RWPE2 (cell line): Measurements from ENCODE around the gene PNPLA2.
A peak's percentile ranks its signal among the peaks of the same experiment; 100 is the strongest.

Experiments
- ATAC-seq: fragments of 200-7000 bp; cut with Tn5 transposase; 3 replicates; pipeline ENCODE4 v1.9.1; 2021; ENCODE audit warnings: low read depth
- DNase-seq: peaks from one replicate; pipeline ENCODE4 v3.0.0-alpha.2; 2020; ENCODE audit warnings: low spot score
- H3K27ac ChIP-seq: fragments of 450-650 bp; 2 replicates; pipeline ENCODE4 v1.5.1; 2017; ENCODE audit warnings: mild to moderate bottlenecking; ENCODE audit not compliant: poor library complexity, severe bottlenecking
- H3K27me3 ChIP-seq: fragments of 250-450 bp; sonication (Bioruptor Pico); 2 replicates; pipeline ENCODE4 v1.5.1; 2021; ENCODE audit warnings: mild to moderate bottlenecking, moderate library complexity; ENCODE audit not compliant: insufficient read depth, poor library complexity, severe bottlenecking
- H3K36me3 ChIP-seq: fragments of 250-450 bp; sonication (Bioruptor Pico); 2 replicates; pipeline ENCODE4 v1.5.1; 2020; ENCODE audit warnings: low read depth, mild to moderate bottlenecking, moderate library complexity
- H3K4me1 ChIP-seq: fragments of 250-450 bp; sonication (Bioruptor Pico); 2 replicates; pipeline ENCODE4 v1.5.1; 2021; ENCODE audit warnings: mild to moderate bottlenecking, moderate library complexity; ENCODE audit not compliant: insufficient read depth, poor library complexity, severe bottlenecking
- H3K4me3 ChIP-seq: fragments of 250-450 bp; sonication (Bioruptor Pico); 2 replicates; pipeline ENCODE4 v1.5.1; 2021; ENCODE audit warnings: mild to moderate bottlenecking, moderate library complexity; ENCODE audit not compliant: severe bottlenecking
- H3K9me3 ChIP-seq: fragments of 250-450 bp; sonication (Bioruptor Pico); 2 replicates; pipeline ENCODE4 v1.5.1; 2021; ENCODE audit warnings: mild to moderate bottlenecking, moderate library complexity; ENCODE audit not compliant: severe bottlenecking
- CTCF ChIP-seq: fragments of 450-650 bp; IDR thresholded peaks from one replicate; pipeline ENCODE4 v1.5.1; 2017; ENCODE audit warnings: mild to moderate bottlenecking, moderate library complexity; ENCODE audit not compliant: poor library complexity, severe bottlenecking

Gene PNPLA2

GRCh38 chr11:813072-813455, 5.7 kb upstream of the PNPLA2 start:
- Histone ChIP-seq H3K36me3 (peaks cover 37% of the 10 kb centered on the region), H3K27ac (peak overlapping the region; percentile 73), H3K4me3 (no peak overlapping the region), H3K4me1 (no peaks in the 10 kb centered on the region), H3K27me3 (no peaks in the 10 kb centered on the region), H3K9me3 (no peaks in the 10 kb centered on the region)
- no peak for DNase-seq
- ATAC-seq, result no peak
- no peak for TF ChIP-seq CTCF

GRCh38 chr11:813456-814096, 5.1 kb upstream of the PNPLA2 start:
- H3K27me3 ChIP-seq, result no peaks in the 10 kb centered on the region
- ATAC-seq, result no peak
- TF ChIP-seq CTCF, result no peak
- peaks cover 37% of the 10 kb centered on the region for H3K36me3 ChIP-seq
- H3K4me3 ChIP-seq, result no peak overlapping the region
- peaks cover 3% of the 10 kb centered on the region for H3K4me1 ChIP-seq
- no peak for DNase-seq
- no peak overlapping the region for H3K27ac ChIP-seq
- H3K9me3 ChIP-seq, result no peaks in the 10 kb centered on the region

GRCh38 chr11:815675-816432, 2.9 kb upstream of the PNPLA2 start:
- DNase-seq (no peak), ATAC-seq (no peak)
- Histone ChIP-seq H3K9me3 (no peaks in the 10 kb centered on the region), H3K4me1 (peaks cover 8% of the 10 kb centered on the region), H3K4me3 (no peak overlapping the region), H3K27ac (no peak overlapping the region), H3K27me3 (no peaks in the 10 kb centered on the region), H3K36me3 (peaks cover 31% of the 10 kb centered on the region)
- no peak for TF ChIP-seq CTCF

- ATAC-seq, result no peak
- peaks cover 13% of the 10 kb centered on the region for H3K4me1 ChIP-seq
- no peak overlapping the region for H3K27ac ChIP-seq
- DNase-seq, result no peak
- TF ChIP-seq CTCF, result no peak
- H3K36me3 ChIP-seq, result peaks cover 25% of the 10 kb centered on the region
- H3K9me3 ChIP-seq, result no peaks in the 10 kb centered on the region
- no peak overlapping the region for H3K4me3 ChIP-seq
- H3K27me3 ChIP-seq, result no peaks in the 10 kb centered on the region
Measured at GRCh38 chr11:816433-816779, 2.3 kb upstream of the PNPLA2 start.
